Ovary (tissue), 9 donors: Measurements from ENCODE around the gene NEU4. TPM values are rescaled to one million over a fixed set of nuclear protein-coding genes. Genes with fewer than 3 reads are reported as not detected.

Experiments used
- DNase-seq, 5 donors: peaks; one replicate each; pipeline ENCODE4 v3.0.0-alpha.2; 2019 to 2020
- H3K27ac ChIP-seq, 2 donors: fragments of 200-600 bp; one replicate each; pipeline versions ENCODE4 v1.5.1 to v1.8.0; 2019 to 2022
- H3K27me3 ChIP-seq: fragments of 200-600 bp; one replicate; pipeline ENCODE4 v1.8.0; 2022
- H3K36me3 ChIP-seq: fragments of 200-600 bp; sonication (generic); one replicate; pipeline ENCODE4 v1.5.1; 2019
- H3K4me1 ChIP-seq: one replicate; pipeline ENCODE4 v1.8.1; 2013; ENCODE audit warnings: mild to moderate bottlenecking, moderate library complexity; ENCODE audit not compliant: insufficient read depth
- H3K4me3 ChIP-seq: fragments of 200-600 bp; sonication (generic); one replicate; pipeline ENCODE4 v1.5.1; 2017
- H3K9me3 ChIP-seq, 2 donors: fragments of 200-600 bp in 1 of 2; sonication (generic) in 1 of 2; one replicate each; pipeline versions ENCODE4 v1.5.1 to v1.8.1; 2013 to 2019; ENCODE audit warnings: mild to moderate bottlenecking in 1 of 2, moderate library complexity in 1 of 2
- EP300 ChIP-seq: sonication (generic); formaldehyde crosslinking; IDR thresholded peaks from one replicate; pipeline ENCODE4 v1.6.1; 2017; ENCODE audit warnings: antibody characterized with exemption
- POLR2A ChIP-seq: fragments of 450-650 bp; IDR thresholded peaks from one replicate; pipeline ENCODE4 v1.6.1; 2017; ENCODE audit warnings: antibody characterized with exemption, mild to moderate bottlenecking, moderate library complexity
- WGBS, 3 donors: extraction: QIAGEN DNeasy Blood & Tissue Kit in 1 of 3; methylation state at CpG; one replicate each; pipeline versions ENCODE4 v1.1.5 to v1.1.7; 2013 to 2017; 5-methylcytosine and 5-hydroxymethylcytosine counted together
- intact Hi-C, 4 donors: fragments of 100-400 bp; cut with DNase I; formaldehyde crosslinking; loops; one replicate each; pipeline versions ENCODE4 v1.11.0 to v1.15.1; 2022 to 2023
- polyA plus RNA-seq, 2 donors: library from polyadenylated mRNA; stranded (reverse); fragments of 200-250 nt in 1 of 2; fragments of 350-450 nt in 1 of 2; fragmentation: Illumina TruSeq in 1 of 2; extraction: RNeasy Lipid Tissue Mini Kit (QIAGEN cat#74804) in 1 of 2; gene quantifications; one replicate each; pipeline ENCODE4 v1.2.3, GENCODE V29; 2013 to 2014
- total RNA-seq, 7 donors: library from RNA; depleted of rRNA in 2 of 7; stranded (reverse); fragments of >200 nt in 2 of 7; fragmentation: NEBNext Ultra II Directional in 3 of 7; extraction: Animal tissue kit (Norgen Biotek cat#: 25700) in 3 of 7; gene quantifications; one replicate each; pipeline versions ENCODE4 v1.1.0 to v1.2.4, GENCODE V29; 2016 to 2023
- TF ChIP-seq, protein P1 (sequence below), 3 donors: fragments of 450-650 bp in 2 of 3; fragments of 200-600 bp in 1 of 3; IDR thresholded peaks; one replicate each; pipeline versions ENCODE4 v1.5.1 to v1.8.0; 2016 to 2022; ENCODE audit warnings: antibody characterized with exemption in 3 of 3, mild to moderate bottlenecking in 1 of 3
- donor health status: DM: no; HTN: no; CAD: no; lungs with moderate emphysema.
- donor health status: DM: no; HTN: no; CAD: no.
- donor health status: Bipolar disorder and iron deficiency.
- donor health status: DM: yes; HTN: yes; CAD: no.
- donor health status: DM: no; HTN: no; CAD: no.
- donor health status: DM: yes; HTN: yes; CAD: no.

The NEU4 gene
- total and polyA plus RNA-seq, 9 donors: 0.23 to 7.2 (median 0.84) TPM; not detected in 2

DNA sequence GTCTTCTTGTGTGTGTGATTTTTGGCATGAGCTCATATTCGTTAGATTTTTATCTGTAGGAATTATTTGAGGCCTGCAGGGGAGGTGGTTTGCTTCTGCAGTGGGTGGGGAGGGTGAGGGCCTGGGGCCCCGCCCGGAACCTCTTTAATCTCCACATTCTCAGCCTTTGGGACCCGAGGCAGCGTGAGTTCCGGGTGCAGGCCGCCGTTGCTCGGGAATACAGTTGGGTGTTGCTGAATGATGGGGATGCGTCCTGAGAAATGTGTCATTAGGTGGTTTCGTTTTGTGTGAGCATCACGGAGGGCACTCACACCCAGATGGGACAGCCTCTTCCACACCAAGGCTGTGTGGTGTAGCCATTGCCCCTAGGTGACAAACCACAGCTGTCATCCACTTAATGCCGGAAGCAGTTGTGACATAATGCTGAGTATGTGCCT is 46.0 kb upstream of the NEU4 start:
- H3K27me3 ChIP-seq: no peaks in the 10 kb centered on the region
- H3K36me3 ChIP-seq: no peaks in the 10 kb centered on the region
- no peaks in the 10 kb centered on the region for H3K4me1 ChIP-seq
- TF ChIP-seq POLR2A: no peak
- TF ChIP-seq, protein P1, sequence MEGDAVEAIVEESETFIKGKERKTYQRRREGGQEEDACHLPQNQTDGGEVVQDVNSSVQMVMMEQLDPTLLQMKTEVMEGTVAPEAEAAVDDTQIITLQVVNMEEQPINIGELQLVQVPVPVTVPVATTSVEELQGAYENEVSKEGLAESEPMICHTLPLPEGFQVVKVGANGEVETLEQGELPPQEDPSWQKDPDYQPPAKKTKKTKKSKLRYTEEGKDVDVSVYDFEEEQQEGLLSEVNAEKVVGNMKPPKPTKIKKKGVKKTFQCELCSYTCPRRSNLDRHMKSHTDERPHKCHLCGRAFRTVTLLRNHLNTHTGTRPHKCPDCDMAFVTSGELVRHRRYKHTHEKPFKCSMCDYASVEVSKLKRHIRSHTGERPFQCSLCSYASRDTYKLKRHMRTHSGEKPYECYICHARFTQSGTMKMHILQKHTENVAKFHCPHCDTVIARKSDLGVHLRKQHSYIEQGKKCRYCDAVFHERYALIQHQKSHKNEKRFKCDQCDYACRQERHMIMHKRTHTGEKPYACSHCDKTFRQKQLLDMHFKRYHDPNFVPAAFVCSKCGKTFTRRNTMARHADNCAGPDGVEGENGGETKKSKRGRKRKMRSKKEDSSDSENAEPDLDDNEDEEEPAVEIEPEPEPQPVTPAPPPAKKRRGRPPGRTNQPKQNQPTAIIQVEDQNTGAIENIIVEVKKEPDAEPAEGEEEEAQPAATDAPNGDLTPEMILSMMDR (IDR thresholded peaks at IDR 0.05): no peak
- TF ChIP-seq EP300: no peak
- WGBS, 3 donors: 89 to 92% (median 89%) methylated on average over 13 of the region's 13 CpGs
- H3K4me3 ChIP-seq: no peak overlapping the region
- DNase-seq: peak in 1 of 5 donors; percentile 12
- H3K27ac ChIP-seq: no peak overlapping the region
- H3K9me3 ChIP-seq: no peaks in the 10 kb centered on the region
- intact Hi-C loops: no loop called here

DNA sequence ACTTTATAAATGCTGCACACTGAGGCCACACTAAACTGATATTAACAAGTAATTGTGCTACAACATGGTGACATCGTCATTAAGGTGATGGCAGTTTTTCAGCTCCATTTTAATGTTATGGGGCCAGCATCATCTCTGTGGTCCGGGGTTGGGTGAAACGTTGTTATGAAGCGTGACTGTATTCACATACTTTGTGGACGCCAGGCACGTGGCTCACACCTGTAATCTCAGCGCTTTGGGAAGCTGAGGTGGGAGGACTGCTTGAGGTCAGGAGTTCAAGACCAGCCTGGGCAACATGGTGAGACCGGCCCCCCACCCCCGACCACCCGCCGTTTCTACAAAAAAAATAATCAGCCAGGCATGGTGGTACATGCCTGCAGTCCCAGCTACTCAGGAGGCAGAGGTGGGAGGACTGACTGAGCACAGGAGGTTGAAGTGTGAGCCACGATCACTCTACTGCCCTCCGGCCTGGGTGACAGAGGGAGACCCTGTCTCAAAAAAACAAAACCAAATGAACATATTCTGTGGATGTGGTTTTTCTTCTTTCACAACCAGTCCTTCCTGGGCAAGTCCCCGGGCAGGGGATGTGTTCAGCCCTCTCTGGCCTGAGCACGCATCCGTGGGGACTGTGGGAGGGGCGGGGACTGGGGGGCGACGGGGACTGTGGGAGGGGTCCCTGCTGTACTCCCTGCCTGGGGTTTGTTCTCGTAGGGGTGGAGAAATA is 45.3 kb upstream of the NEU4 start:
- no peak overlapping the region for H3K4me3 ChIP-seq
- H3K27ac ChIP-seq: no peak overlapping the region
- 70 to 80% (median 73%) methylated on average over 20 of the region's 20 CpGs for WGBS, 3 donors
- H3K9me3 ChIP-seq: no peaks in the 10 kb centered on the region
- no peaks in the 10 kb centered on the region for H3K27me3 ChIP-seq
- H3K4me1 ChIP-seq: no peaks in the 10 kb centered on the region
- DNase-seq: peak in 1 of 5 donors; percentile 3
- H3K36me3 ChIP-seq: no peaks in the 10 kb centered on the region
- TF ChIP-seq EP300: no peak
- TF ChIP-seq, protein P1 (IDR thresholded peaks at IDR 0.05): no peak
- no peak for TF ChIP-seq POLR2A
- intact Hi-C loops: no loop called here

- TF ChIP-seq POLR2A (no peak), EP300 (no peak)
- TF ChIP-seq, protein P1 (IDR thresholded peaks at IDR 0.05): no peak
- no peak overlapping the region for H3K4me3 ChIP-seq
- H3K9me3 ChIP-seq: no peaks in the 10 kb centered on the region
- no peaks in the 10 kb centered on the region for H3K27me3 ChIP-seq
- H3K36me3 ChIP-seq: no peaks in the 10 kb centered on the region
- no peak overlapping the region for H3K27ac ChIP-seq
- WGBS, 3 donors: 82 to 84% (median 84%) methylated on average over 27 of the region's 27 CpGs
- DNase-seq: peak in 2 of 5 donors; percentile 8 to 9
- intact Hi-C loops: no loop called here
- no peaks in the 10 kb centered on the region for H3K4me1 ChIP-seq
These were observed 44.4 kb upstream of the NEU4 start for GRCh38 chr2:241764275-241765241.

GRCh38 chr2:241767464-241768250 is 41.3 kb upstream of the NEU4 start:
- DNase-seq: peak in 2 of 5 donors; percentile 20 to 37
- Histone ChIP-seq H3K27me3 (no peaks in the 10 kb centered on the region), H3K4me1 (peaks cover 3% of the 10 kb centered on the region), H3K27ac (no peak overlapping the region), H3K9me3 (no peaks in the 10 kb centered on the region), H3K36me3 (no peaks in the 10 kb centered on the region), H3K4me3 (no peak overlapping the region)
- 83 to 92% (median 92%) methylated on average over 34 to 37 of the region's 37 CpGs for WGBS, 3 donors
- no peak for TF ChIP-seq POLR2A
- TF ChIP-seq, protein P1 (IDR thresholded peaks at IDR 0.05): no peak
- no peak for TF ChIP-seq EP300
- intact Hi-C loops: no loop called here
